ENCODE results near the gene NBR1. TPM values are rescaled to one million over a fixed set of nuclear protein-coding genes. Genes with fewer than 3 reads are reported as not detected.

Gene NBR1
- total and polyA plus RNA-seq, 12 donors: 28.5 to 120 (median 103) TPM

DNA sequence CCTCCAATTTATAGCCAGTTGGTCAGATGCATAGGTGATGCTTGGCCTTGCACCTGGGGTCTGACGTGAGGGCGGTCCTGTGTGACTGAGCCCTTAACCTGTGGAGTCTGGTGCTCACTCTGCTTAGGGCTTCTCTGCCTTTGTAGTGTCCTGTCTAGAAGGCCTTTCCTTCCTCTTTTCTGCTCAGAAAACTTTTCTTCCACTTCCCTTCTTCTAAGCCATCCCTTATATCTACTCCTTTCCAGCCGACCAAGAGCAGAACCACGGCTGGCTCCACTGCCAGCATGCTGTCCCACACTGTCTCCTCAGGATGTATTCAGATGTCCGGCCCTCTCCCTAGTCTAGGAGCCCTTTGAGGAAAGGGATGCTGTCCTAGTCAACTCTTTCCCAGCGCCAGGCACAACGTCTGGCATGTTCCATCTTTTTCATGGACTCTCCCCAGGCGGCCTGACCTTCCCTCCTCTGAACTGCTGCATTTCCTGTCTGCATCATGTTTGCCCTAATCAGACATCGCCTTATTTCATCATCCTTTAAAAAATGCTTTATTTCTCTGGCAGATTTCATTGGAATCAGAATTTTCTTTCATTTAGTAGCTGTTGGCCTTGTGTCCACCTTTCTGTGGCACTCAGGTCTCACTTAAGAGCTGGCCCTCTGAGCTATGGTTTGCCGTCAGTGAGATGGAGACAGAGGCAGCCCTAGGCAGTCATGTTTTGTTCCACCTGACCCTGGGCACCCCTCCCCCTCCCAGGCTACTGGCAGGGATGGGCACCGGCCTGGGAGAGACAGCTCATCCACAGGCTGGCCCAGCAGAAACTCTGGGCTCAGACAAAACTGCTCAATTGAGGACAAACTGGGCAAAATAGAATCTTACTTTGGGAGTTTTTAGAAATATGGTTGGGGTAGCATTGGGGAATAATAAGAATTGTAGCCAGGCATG lies 30.4 kb upstream of the NBR1 start:
- Histone ChIP-seq H3K4me1 (peaks cover 0 to 5% (median 0%) of the 10 kb centered on the region in 9 donors), H3K36me3 (peaks cover 0 to 35% (median 0%) of the 10 kb centered on the region in 9 donors), H3K4me3 (no peak overlapping the region), H3K27me3 (no peaks in the 10 kb centered on the region), H3K27ac (no peak overlapping the region), H3K9me3 (no peaks in the 10 kb centered on the region)
- intact Hi-C loops (cut with DNase I): no loop called here
- DNase-seq: no peak
- TF ChIP-seq, protein P1, sequence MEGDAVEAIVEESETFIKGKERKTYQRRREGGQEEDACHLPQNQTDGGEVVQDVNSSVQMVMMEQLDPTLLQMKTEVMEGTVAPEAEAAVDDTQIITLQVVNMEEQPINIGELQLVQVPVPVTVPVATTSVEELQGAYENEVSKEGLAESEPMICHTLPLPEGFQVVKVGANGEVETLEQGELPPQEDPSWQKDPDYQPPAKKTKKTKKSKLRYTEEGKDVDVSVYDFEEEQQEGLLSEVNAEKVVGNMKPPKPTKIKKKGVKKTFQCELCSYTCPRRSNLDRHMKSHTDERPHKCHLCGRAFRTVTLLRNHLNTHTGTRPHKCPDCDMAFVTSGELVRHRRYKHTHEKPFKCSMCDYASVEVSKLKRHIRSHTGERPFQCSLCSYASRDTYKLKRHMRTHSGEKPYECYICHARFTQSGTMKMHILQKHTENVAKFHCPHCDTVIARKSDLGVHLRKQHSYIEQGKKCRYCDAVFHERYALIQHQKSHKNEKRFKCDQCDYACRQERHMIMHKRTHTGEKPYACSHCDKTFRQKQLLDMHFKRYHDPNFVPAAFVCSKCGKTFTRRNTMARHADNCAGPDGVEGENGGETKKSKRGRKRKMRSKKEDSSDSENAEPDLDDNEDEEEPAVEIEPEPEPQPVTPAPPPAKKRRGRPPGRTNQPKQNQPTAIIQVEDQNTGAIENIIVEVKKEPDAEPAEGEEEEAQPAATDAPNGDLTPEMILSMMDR (IDR thresholded peaks at IDR 0.05): no peak
- WGBS, 2 donors: 77 to 82% methylated on average over 11 of the region's 11 CpGs
- ATAC-seq: no peak

DNA sequence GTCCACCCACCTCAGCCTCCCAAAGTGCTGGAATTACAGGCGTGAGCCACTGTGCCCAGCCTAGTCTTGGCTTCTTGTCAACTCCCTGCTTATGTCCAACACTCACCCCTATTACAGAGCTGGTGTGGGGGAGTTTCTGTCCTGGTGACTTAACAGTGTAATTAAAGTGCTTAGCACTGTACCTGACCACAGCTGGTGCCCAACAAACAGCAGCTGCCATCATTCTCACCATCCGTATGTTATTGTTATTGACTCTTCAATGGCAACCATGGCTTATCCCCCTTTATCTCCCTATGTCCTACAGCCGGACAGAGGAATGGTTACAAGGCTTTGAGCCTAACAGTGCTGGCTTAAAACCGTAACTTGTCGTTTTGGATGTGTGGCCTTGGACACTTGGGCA lies 28.9 kb upstream of the NBR1 start:
- H3K36me3 ChIP-seq: peaks cover 0 to 35% (median 0%) of the 10 kb centered on the region in 9 donors
- no peaks in the 10 kb centered on the region for H3K9me3 ChIP-seq
- no peak overlapping the region for H3K27ac ChIP-seq
- TF ChIP-seq, protein P1 (IDR thresholded peaks at IDR 0.05): no peak
- ATAC-seq (no peak), DNase-seq (no peak)
- H3K27me3 ChIP-seq: no peaks in the 10 kb centered on the region
- peaks cover 0 to 5% (median 0%) of the 10 kb centered on the region in 9 donors for H3K4me1 ChIP-seq
- intact Hi-C loops (cut with DNase I): no loop called here
- H3K4me3 ChIP-seq: no peak overlapping the region
- 91 to 92% methylated on average over 5 of the region's 5 CpGs for WGBS, 2 donors

DNA sequence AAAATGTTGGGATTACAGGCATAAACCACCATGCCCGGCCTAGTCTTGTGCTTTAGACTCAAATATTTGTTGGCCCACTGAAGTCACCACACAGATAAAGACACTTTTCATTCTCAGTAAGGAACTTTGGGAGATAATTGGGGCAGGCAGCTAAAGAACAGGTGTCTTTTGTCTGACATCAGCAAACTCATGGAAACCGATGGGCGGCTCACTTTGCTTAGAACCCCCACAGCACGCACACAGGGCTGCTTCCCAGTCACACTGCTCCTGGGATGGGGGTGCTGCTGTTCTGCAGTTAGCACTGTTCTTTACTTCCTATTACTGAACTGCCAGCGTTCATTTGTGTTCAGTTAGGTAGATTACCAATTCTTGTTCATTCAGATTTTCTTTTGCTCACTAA lies 27.8 kb upstream of the NBR1 start:
- H3K9me3 ChIP-seq: no peaks in the 10 kb centered on the region
- peaks cover 0 to 5% (median 0%) of the 10 kb centered on the region in 9 donors for H3K4me1 ChIP-seq
- H3K27me3 ChIP-seq: no peaks in the 10 kb centered on the region
- TF ChIP-seq, protein P1 (IDR thresholded peaks at IDR 0.05): no peak
- H3K36me3 ChIP-seq: peaks cover 0 to 35% (median 0%) of the 10 kb centered on the region in 9 donors
- H3K27ac ChIP-seq: no peak overlapping the region
- ATAC-seq (no peak), DNase-seq (no peak)
- H3K4me3 ChIP-seq: no peak overlapping the region
- WGBS, 2 donors: 81 to 85% methylated on average over 5 of the region's 5 CpGs
- intact Hi-C loops (cut with DNase I): no loop called here

DNA sequence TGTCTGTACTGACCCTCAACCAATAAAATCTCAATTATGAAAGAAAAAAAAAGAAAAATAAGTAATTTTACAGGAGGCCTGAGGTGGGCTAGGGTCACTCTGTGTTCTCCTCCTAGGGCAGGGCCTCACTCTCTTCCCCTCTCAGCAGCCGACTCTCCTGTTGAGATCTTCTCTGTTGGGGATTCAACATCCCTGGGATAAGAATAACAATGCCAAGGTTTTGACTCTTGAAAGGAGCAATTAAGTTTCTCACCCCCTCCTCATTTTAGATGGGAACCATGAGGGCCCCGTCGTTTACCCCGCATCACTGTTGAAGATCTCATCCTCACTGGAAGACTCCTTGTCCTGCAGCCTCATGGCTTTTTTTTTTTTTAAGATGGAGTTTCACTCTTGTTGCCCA lies 24.4 kb upstream of the NBR1 start:
- 86 to 89% methylated on average over 4 of the region's 4 CpGs for WGBS, 2 donors
- H3K9me3 ChIP-seq: no peaks in the 10 kb centered on the region
- DNase-seq (no peak), ATAC-seq (no peak)
- TF ChIP-seq, protein P1 (IDR thresholded peaks at IDR 0.05): no peak
- peaks cover 0 to 27% (median 0%) of the 10 kb centered on the region in 9 donors for H3K36me3 ChIP-seq
- H3K4me3 ChIP-seq: no peak overlapping the region
- H3K27ac ChIP-seq: no peak overlapping the region
- intact Hi-C loops (cut with DNase I): no loop called here
- H3K4me1 ChIP-seq: no peaks in the 10 kb centered on the region
- no peaks in the 10 kb centered on the region for H3K27me3 ChIP-seq

Data from heart right ventricle (tissue), 16 donors.